ENCODE results near the gene GUCD1.

DNA sequence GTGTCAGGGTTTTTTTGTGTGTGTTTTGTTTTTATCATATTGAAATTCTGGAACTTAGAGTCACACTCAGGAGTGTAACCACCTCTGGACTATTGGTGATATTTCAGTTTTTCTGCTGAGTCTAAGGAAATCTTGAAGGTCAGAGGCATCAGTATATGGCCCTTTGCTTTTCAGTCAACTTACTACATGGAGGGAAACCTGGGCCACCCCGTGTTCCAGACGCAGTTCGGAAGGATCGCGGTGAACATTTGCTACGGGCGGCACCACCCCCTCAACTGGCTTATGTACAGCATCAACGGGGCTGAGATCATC is 40.0 kb downstream of the GUCD1 start:
- no peak for TF ChIP-seq EZH2phosphoT487 (IDR thresholded peaks at IDR 0.05; ENCODE audit: borderline replicate concordance, low read depth, low read length)
- TF ChIP-seq, protein P1, sequence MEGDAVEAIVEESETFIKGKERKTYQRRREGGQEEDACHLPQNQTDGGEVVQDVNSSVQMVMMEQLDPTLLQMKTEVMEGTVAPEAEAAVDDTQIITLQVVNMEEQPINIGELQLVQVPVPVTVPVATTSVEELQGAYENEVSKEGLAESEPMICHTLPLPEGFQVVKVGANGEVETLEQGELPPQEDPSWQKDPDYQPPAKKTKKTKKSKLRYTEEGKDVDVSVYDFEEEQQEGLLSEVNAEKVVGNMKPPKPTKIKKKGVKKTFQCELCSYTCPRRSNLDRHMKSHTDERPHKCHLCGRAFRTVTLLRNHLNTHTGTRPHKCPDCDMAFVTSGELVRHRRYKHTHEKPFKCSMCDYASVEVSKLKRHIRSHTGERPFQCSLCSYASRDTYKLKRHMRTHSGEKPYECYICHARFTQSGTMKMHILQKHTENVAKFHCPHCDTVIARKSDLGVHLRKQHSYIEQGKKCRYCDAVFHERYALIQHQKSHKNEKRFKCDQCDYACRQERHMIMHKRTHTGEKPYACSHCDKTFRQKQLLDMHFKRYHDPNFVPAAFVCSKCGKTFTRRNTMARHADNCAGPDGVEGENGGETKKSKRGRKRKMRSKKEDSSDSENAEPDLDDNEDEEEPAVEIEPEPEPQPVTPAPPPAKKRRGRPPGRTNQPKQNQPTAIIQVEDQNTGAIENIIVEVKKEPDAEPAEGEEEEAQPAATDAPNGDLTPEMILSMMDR (conservative IDR thresholded peaks at IDR 0.05; ENCODE audit: low read length) = no peak

Measured in OCI-LY7 (cell line).